EL (cell line): ENCODE data around the gene ICA1L.
"Not testable (repeated sequence)": the region's sequence is repeated elsewhere in the genome, so short reads cannot be mapped to it uniquely, and the experiment has no call there.

Experiments
- DNase-seq: peaks from one replicate; pipeline ENCODE4 v3.0.0-alpha.2; 2016

Gene ICA1L

GRCh38 chr2:202871300-202872141, at the start of gene ICA1L:
Gene ICA1L (minus strand): TSS chr2:202871766. CDS start chr2:202829009, 42,757 bp downstream.
- DNase-seq, result peak; percentile 73

DNA sequence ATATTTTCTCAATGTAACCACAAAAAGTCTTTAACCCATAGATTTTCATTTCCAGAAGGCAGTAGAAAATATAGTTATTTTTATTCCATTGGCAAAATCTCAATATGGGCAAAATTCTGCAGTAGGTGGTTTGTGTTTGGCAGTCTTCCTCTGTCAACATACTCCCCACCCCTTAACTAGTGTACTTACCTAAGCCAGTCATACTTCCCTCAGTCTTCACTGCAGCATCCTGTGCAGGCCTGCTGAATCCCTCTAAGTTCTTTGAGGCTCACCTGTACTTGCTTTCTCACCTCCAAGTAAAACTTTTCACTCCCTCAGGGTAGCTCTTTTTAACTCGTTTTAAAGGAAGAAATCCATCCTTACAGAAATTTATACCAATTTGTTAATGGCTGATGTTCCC, 47.3 kb upstream of the ICA1L start:
- DNase-seq, result no peak

- not testable (repeated sequence) for DNase-seq
Observed at GRCh38 chr2:202912342-202913201, 41.0 kb upstream of the ICA1L start.

GRCh38 chr2:202911512-202912341, 40.2 kb upstream of the ICA1L start, which contains the start of the genes CARF and WDR12:
Gene CARF (plus strand): TSS chr2:202912275. CDS start chr2:202941903, 29,628 bp downstream.
Gene WDR12 (minus strand): TSS chr2:202911673. CDS start chr2:202911476, 197 bp downstream.
- peak; percentile 94 for DNase-seq

- DNase-seq, result no peak
Observed at GRCh38 chr2:202911203-202911511, 39.6 kb upstream of the ICA1L start.

GRCh38 chr2:202910698-202911097, 39.1 kb upstream of the ICA1L start:
- no peak for DNase-seq

DNA sequence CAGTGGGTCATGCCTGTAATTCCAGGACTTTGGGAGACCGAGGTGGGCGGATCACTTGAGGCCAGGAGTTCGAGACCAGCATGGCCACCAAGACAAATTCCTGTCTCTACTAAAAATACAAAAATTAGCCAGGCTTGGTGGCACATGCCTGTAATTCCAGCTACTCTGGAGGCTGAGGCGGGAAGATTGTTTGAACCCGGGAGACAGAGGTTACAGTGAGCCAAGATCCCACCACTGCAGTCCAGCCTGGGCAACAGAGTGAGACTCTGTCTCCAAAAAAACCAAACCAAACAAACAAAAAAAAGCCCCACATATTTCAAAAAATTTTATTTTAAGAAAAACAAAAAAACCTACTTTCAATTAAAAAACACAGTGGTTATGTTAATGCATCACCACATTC, 38.7 kb upstream of the ICA1L start:
- DNase-seq, result not testable (repeated sequence)

- DNase-seq, result no peak
Observed at GRCh38 chr2:202909394-202910192, 38.0 kb upstream of the ICA1L start.

DNA sequence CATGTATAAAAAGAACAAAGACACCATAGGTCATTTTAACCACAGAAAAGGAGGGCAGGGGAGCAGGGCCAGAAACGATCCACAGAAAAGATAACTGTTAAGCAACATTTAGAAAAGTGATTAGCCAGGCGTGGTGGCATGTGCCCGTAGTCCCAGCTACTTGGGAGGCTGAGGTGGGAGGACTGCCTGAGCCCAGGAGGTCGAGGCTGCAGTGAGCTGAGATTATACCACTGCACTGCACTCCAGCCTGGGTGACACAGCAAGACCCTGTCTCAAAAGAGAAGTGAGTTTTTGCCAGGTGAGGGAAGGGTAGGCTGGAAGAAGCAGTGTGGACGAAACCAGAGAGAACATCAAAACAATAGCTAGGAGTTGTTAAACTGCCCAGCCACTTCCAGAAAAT, 36.6 kb upstream of the ICA1L start:
- DNase-seq, result no peak

GRCh38 chr2:202905507-202905906, 33.9 kb upstream of the ICA1L start:
- DNase-seq, result not testable (repeated sequence)

DNA sequence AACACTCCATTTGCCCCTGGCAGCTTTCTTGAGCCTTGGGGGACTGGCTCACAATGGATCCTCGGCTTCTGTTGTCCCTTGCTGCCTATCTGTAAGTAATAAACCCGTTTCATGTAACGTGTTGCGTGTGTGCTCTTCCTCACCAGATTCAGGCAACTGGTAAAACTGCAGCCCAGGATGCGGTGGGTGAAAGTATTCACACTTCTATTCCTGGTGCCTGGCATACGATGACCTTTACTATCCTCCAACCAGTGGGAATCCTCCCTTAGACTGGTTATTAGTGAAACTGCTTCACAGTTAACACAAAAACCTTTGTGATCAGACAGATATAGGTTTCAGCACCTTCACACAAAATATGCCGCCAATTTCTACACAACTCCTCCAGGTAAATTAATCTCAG, 13.6 kb upstream of the ICA1L start:
- no peak for DNase-seq

DNA sequence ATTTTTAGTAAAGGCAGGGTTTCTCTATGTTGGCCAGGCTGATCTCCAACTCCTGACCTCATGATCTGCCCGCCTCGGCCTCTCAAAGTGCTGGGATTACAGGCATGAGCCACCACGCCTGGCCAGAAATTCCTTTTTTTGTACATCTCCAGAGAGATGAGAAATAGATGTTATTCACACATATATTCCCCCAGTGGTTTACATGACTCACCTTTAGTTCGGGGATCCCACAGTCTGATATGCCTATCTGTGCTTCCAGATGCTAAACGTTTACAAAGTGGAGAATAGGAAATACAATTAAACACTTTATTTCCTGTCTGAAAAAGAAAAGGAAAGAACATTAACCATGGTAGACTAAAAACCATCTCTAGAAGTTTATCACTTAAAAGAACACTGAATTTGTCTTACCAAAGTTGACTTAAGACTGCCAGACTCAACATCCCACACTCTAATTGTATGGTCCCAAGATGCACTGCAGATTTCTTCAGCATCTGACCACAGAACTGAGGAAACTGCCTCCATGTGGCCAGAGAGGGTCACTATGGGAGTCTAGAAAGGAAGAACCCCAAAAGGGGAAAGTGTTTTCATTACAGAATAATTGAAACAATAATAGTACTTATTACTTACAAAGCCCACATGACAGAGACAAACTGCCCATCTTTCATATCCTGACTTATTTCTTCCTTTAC, 12.6 kb upstream of the ICA1L start:
- peak; percentile 27 for DNase-seq

GRCh38 chr2:202881570-202881969, 10.0 kb upstream of the ICA1L start:
- DNase-seq, result no peak

GRCh38 chr2:202877699-202878098, 6.1 kb upstream of the ICA1L start:
- DNase-seq, result no peak

DNA sequence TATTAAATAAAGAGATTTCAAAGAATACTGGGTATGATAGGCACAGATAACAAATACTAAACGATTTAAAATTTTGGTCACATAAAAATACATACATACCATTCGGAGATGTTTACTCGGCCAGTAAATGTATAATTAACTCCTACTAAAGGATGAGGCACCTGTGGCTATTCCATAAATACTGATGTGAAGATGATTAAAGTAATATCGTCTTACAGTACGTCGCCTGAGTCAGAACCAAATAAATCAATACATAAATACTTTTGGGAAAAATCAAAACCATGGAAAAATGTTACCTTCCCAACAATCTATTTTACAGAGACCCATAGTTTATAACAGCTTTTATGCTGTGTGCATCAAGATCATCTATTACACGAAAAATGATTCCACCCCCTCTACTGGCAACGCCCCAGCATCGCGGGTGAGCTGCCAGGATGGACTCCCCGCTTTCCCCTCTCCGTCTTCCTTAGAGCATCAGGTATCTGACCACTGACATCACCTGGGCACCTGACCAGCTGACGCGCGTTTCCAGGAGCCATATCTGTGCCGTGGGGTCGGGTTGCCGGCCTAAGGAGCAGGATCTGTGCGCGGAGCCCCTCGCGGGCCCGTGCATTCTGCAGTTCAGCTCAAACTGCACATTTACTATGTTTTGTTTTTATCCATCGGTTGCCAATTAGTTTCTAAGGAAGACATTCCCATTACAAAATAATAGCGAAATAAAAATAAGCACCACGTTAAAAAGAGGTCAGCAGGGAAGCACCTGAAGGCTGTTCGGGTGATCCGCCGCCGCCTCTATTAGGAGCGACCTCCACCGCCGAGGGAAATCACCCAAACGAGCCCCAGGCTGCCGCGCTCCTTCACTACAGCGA, 901 bp downstream of the ICA1L start:
- peak; percentile 66 for DNase-seq

GRCh38 chr2:202861987-202862386, 9.6 kb downstream of the ICA1L start:
- DNase-seq, result no peak

DNA sequence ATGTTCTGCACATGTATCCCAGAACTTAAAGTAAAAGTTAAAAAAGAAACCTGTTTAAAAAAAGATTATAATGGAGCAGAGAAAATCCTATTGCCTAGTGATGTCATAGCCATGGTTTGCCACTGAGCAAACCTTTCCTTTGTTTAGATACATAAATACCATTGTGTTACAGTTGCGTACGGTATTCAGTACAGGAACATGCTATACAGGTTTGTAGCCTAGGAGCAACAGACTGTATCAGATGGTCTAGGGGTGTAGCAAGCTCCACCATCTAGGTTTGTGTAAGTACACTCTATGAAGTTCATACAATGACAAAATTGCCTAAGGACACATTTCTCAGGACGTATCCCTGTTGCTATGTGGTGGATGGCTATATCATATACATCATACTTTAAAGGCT, 13.0 kb downstream of the ICA1L start:
- no peak for DNase-seq

GRCh38 chr2:202849343-202849742, 22.2 kb downstream of the ICA1L start:
- not testable (repeated sequence) for DNase-seq

- no peak for DNase-seq
Observed at GRCh38 chr2:202848813-202849212, 22.8 kb downstream of the ICA1L start.
